HepG2 (cell line): ENCODE measurements around the gene AHNAK. TPM values are rescaled to one million over a fixed set of nuclear protein-coding genes. Genes with fewer than 3 reads are reported as not detected.

Source experiments
- GATAD2A ChIP-seq: IDR thresholded peaks from 2 replicates; pipeline ENCODE4 v1.6.1; 2016
- IRF2 ChIP-seq: IDR thresholded peaks from 2 replicates; pipeline ENCODE4 v1.6.1; 2018; ENCODE audit warnings: missing genetic modification reagents, missing compliant biosample characterization
- JUN ChIP-seq: sonication (generic); formaldehyde crosslinking; IDR thresholded peaks from 2 replicates; pipeline ENCODE4 v1.4.0; 2020; ENCODE audit warnings: mild to moderate bottlenecking, missing genetic modification reagents
- KLF12 ChIP-seq: sonication (generic); formaldehyde crosslinking; IDR thresholded peaks from 2 replicates; pipeline ENCODE4 v1.4.0; 2020; ENCODE audit warnings: missing genetic modification reagents, borderline replicate concordance
- LCORL ChIP-seq, 2 experiments: fragments of 450-650 bp in 1 of 2; sonication (generic) in 1 of 2; formaldehyde crosslinking in 1 of 2; IDR thresholded peaks; 2 replicates each; pipeline versions ENCODE4 v1.5.0 to v1.6.1; 2017 to 2020; ENCODE audit warnings: antibody characterized with exemption in 1 of 2, missing genetic modification reagents in 1 of 2
- MAZ ChIP-seq, 2 experiments: sonication (generic) in 1 of 2; formaldehyde crosslinking in 1 of 2; IDR thresholded peaks; 2 replicates each; pipeline versions ENCODE4 v1.5.0 to v1.6.1; 2012 to 2020; ENCODE audit warnings: low read depth in 2 of 2, mild to moderate bottlenecking in 2 of 2, borderline replicate concordance in 1 of 2, improper control_type of control experiment in 1 of 2, low read length in 1 of 2, missing genetic modification reagents in 1 of 2, moderate library complexity in 1 of 2
- SIX4 ChIP-seq: sonication (generic); formaldehyde crosslinking; IDR thresholded peaks from 2 replicates; pipeline ENCODE4 v1.4.0; 2020; ENCODE audit warnings: missing genetic modification reagents
- SKI ChIP-seq: fragments of 450-650 bp; IDR thresholded peaks from one replicate; pipeline ENCODE4 v1.6.1; 2018; ENCODE audit warnings: mild to moderate bottlenecking; ENCODE audit not compliant: partially characterized antibody
- SMAD3 ChIP-seq: sonication (generic); formaldehyde crosslinking; IDR thresholded peaks from 2 replicates; pipeline ENCODE4 v1.4.0; 2020; ENCODE audit warnings: missing genetic modification reagents
- SP140L ChIP-seq: sonication (generic); formaldehyde crosslinking; IDR thresholded peaks from 2 replicates; pipeline ENCODE4 v1.4.0; 2020; ENCODE audit warnings: missing genetic modification reagents, borderline replicate concordance
- TAF1 ChIP-seq: sonication (generic); formaldehyde crosslinking; IDR thresholded peaks from 2 replicates; pipeline ENCODE4 v1.4.0; 2020; ENCODE audit warnings: missing genetic modification reagents
- TGIF2 ChIP-seq: IDR thresholded peaks from 2 replicates; pipeline ENCODE4 v1.6.1; 2016; ENCODE audit warnings: control low read depth, missing compliant biosample characterization
- ZNF546 ChIP-seq: sonication (generic); formaldehyde crosslinking; conservative IDR thresholded peaks from 2 replicates; pipeline ENCODE4 v1.8.1; 2023; ENCODE audit warnings: mild to moderate bottlenecking, missing genetic modification reagents
- ZNF879 ChIP-seq: sonication (generic); formaldehyde crosslinking; IDR thresholded peaks from 2 replicates; pipeline ENCODE4 v1.8.1; 2023; ENCODE audit warnings: missing genetic modification reagents
- polyA plus RNA-seq, 8 experiments: library from polyadenylated mRNA; depleted of rRNA in 3 of 8; stranded (reverse) in 7 of 8; unstranded in 1 of 8; fragments of >200 nt; fragmentation: Illumina TruSeq in 4 of 8; extraction: Trizol in 4 of 8; gene quantifications; 2 replicates each; pipeline versions ENCODE4 v1.2.1 to v1.2.3, GENCODE V29; 2011 to 2016; ENCODE audit warnings: low read depth in 4 of 8, missing spikeins in 1 of 8, mixed read lengths in 1 of 8; ENCODE audit not compliant: insufficient read depth in 1 of 8
- total RNA-seq, 5 experiments: library from RNA; depleted of rRNA; stranded (reverse); fragments of >200 nt; fragmentation: Illumina TruSeq; extraction: Trizol; gene quantifications; 2 replicates each; pipeline ENCODE4 v1.2.3, GENCODE V29; 2016; ENCODE audit warnings: low read depth in 1 of 5
- TF ChIP-seq, protein P1 (sequence below): sonication (generic); formaldehyde crosslinking; IDR thresholded peaks from 2 replicates; pipeline ENCODE4 v1.5.0; 2020; ENCODE audit warnings: mild to moderate bottlenecking, missing genetic modification reagents, borderline replicate concordance
- TF ChIP-seq, protein P2 (sequence below): sonication (generic); formaldehyde crosslinking; IDR thresholded peaks from 2 replicates; pipeline ENCODE4 v1.8.0; 2022; ENCODE audit warnings: mild to moderate bottlenecking, missing genetic modification reagents; ENCODE audit not compliant: insufficient replicate concordance
- TF ChIP-seq, protein P3 (sequence below): IDR thresholded peaks from 2 replicates; pipeline ENCODE4 v1.6.1; 2016; ENCODE audit warnings: mild to moderate bottlenecking
- TF ChIP-seq, protein P4 (sequence below): sonication (generic); formaldehyde crosslinking; IDR thresholded peaks from 2 replicates; pipeline ENCODE4 v1.4.0; 2020; ENCODE audit warnings: low read depth, missing genetic modification reagents

AHNAK gene
- total and polyA plus RNA-seq, 2 of the 13 experiments (the other 11 are each of a cell fraction or from before 2014, with no cell fraction given) = 23.4 to 25.0 TPM

DNA sequence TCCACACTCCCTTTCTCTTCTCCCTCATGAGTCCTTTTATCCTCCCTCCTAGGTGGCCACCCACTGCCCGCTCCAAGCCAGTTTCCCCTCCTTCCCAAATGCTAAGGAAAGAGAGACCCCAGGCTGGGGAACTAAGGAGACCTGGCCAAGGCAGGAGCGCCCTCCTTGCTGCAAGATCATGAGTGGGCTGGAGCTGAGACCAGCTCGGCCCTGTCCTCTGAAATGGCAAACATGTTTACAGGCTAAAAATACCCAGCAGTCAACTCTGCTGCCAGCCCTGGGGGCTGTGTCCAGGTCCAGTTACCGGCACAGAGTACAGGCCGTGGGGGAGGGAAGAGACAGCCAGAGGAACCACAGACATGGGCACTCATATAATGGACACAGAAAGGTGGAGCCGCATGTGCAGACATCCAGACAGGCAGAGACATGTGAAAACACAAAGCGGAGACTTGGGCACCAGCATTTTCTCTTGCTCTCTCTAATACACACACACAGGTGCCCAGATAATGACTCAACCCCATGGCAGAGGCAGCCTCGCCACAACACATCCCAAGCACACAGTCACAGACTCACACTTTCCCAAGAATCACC is 1.2 kb upstream of the AHNAK start (continued):
- TF ChIP-seq ZNF546 (CRISPR knock-in tag) (0 out of 2 replicates have a peak, but pooled peaks have one; percentile 15), IRF2 (CRISPR knock-in tag) (peak; percentile 70), SKI (peak; percentile 43), SP140L (CRISPR knock-in tag) (no peak), TGIF2 (CRISPR knock-in tag) (0 out of 2 replicates have a peak, but pooled peaks have one; percentile 53), SMAD3 (0 out of 2 replicates have a peak, but pooled peaks have one; percentile 22), MAZ (IDR thresholded peaks at IDR 0.05; ENCODE audit: borderline replicate concordance, low read depth, low read length) (no peak; the same call in 1 of the 2 replicates), MAZ (CRISPR knock-in tag; IDR thresholded peaks at IDR 0.05; ENCODE audit: low read depth) (peak; percentile 73), KLF12 (CRISPR knock-in tag) (no peak), JUN (CRISPR knock-in tag) (no peak), TAF1 (CRISPR knock-in tag) (peak; percentile 58; the same call in 1 of the 2 replicates), SIX4 (CRISPR knock-in tag) (peak; percentile 67; the same call in 1 of the 2 replicates), ZNF879 (0 out of 2 replicates have a peak, but pooled peaks have one; percentile 10), LCORL (IDR thresholded peaks at IDR 0.05) (no peak), LCORL (CRISPR knock-in tag; IDR thresholded peaks at IDR 0.05) (peak; percentile 89), GATAD2A (CRISPR knock-in tag) (peak; percentile 77; the same call in 1 of the 2 replicates)
- TF ChIP-seq, protein P1, sequence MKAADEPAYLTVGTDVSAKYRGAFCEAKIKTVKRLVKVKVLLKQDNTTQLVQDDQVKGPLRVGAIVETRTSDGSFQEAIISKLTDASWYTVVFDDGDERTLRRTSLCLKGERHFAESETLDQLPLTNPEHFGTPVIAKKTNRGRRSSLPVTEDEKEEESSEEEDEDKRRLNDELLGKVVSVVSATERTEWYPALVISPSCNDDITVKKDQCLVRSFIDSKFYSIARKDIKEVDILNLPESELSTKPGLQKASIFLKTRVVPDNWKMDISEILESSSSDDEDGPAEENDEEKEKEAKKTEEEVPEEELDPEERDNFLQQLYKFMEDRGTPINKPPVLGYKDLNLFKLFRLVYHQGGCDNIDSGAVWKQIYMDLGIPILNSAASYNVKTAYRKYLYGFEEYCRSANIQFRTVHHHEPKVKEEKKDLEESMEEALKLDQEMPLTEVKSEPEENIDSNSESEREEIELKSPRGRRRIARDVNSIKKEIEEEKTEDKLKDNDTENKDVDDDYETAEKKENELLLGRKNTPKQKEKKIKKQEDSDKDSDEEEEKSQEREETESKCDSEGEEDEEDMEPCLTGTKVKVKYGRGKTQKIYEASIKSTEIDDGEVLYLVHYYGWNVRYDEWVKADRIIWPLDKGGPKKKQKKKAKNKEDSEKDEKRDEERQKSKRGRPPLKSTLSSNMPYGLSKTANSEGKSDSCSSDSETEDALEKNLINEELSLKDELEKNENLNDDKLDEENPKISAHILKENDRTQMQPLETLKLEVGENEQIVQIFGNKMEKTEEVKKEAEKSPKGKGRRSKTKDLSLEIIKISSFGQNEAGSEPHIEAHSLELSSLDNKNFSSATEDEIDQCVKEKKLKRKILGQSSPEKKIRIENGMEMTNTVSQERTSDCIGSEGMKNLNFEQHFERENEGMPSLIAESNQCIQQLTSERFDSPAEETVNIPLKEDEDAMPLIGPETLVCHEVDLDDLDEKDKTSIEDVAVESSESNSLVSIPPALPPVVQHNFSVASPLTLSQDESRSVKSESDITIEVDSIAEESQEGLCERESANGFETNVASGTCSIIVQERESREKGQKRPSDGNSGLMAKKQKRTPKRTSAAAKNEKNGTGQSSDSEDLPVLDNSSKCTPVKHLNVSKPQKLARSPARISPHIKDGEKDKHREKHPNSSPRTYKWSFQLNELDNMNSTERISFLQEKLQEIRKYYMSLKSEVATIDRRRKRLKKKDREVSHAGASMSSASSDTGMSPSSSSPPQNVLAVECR (CRISPR knock-in tag) = peak; percentile 62; the same call in 1 of the 2 replicates
- TF ChIP-seq, protein P2, sequence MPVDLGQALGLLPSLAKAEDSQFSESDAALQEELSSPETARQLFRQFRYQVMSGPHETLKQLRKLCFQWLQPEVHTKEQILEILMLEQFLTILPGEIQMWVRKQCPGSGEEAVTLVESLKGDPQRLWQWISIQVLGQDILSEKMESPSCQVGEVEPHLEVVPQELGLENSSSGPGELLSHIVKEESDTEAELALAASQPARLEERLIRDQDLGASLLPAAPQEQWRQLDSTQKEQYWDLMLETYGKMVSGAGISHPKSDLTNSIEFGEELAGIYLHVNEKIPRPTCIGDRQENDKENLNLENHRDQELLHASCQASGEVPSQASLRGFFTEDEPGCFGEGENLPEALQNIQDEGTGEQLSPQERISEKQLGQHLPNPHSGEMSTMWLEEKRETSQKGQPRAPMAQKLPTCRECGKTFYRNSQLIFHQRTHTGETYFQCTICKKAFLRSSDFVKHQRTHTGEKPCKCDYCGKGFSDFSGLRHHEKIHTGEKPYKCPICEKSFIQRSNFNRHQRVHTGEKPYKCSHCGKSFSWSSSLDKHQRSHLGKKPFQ (CRISPR knock-in tag) = peak; percentile 71
- TF ChIP-seq, protein P3, sequence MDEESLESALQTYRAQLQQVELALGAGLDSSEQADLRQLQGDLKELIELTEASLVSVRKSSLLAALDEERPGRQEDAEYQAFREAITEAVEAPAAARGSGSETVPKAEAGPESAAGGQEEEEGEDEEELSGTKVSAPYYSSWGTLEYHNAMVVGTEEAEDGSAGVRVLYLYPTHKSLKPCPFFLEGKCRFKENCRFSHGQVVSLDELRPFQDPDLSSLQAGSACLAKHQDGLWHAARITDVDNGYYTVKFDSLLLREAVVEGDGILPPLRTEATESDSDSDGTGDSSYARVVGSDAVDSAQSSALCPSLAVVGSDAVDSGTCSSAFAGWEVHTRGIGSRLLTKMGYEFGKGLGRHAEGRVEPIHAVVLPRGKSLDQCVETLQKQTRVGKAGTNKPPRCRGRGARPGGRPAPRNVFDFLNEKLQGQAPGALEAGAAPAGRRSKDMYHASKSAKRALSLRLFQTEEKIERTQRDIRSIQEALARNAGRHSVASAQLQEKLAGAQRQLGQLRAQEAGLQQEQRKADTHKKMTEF (CRISPR knock-in tag) = peak; percentile 62; the same call in 1 of the 2 replicates
- TF ChIP-seq, protein P4, sequence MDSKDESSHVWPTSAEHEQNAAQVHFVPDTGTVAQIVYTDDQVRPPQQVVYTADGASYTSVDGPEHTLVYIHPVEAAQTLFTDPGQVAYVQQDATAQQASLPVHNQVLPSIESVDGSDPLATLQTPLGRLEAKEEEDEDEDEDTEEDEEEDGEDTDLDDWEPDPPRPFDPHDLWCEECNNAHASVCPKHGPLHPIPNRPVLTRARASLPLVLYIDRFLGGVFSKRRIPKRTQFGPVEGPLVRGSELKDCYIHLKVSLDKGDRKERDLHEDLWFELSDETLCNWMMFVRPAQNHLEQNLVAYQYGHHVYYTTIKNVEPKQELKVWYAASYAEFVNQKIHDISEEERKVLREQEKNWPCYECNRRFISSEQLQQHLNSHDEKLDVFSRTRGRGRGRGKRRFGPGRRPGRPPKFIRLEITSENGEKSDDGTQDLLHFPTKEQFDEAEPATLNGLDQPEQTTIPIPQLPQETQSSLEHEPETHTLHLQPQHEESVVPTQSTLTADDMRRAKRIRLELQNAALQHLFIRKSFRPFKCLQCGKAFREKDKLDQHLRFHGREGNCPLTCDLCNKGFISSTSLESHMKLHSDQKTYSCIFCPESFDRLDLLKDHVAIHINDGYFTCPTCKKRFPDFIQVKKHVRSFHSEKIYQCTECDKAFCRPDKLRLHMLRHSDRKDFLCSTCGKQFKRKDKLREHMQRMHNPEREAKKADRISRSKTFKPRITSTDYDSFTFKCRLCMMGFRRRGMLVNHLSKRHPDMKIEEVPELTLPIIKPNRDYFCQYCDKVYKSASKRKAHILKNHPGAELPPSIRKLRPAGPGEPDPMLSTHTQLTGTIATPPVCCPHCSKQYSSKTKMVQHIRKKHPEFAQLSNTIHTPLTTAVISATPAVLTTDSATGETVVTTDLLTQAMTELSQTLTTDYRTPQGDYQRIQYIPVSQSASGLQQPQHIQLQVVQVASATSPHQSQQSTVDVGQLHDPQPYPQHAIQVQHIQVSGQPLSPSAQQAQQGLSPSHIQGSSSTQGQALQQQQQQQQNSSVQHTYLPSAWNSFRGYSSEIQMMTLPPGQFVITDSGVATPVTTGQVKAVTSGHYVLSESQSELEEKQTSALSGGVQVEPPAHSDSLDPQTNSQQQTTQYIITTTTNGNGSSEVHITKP = peak; percentile 53; the same call in 1 of the 2 replicates
